HEK293T (cell line): ENCODE measurements around the gene ARHGDIG.

Experiments used
- BHLHE40 ChIP-seq: fragments of 450-650 bp; IDR thresholded peaks from 2 replicates; pipeline ENCODE4 v1.6.1; 2016; ENCODE audit warnings: mild to moderate bottlenecking, moderate library complexity, borderline replicate concordance
- CTBP1 ChIP-seq: fragments of 450-650 bp; IDR thresholded peaks from 2 replicates; pipeline ENCODE4 v1.6.1; 2016; ENCODE audit warnings: borderline replicate concordance
- ELF4 ChIP-seq: fragments of 450-650 bp; IDR thresholded peaks from 2 replicates; pipeline ENCODE4 v1.6.1; 2017; ENCODE audit warnings: antibody characterized with exemption
- FOXA1 ChIP-seq: fragments of 450-650 bp; IDR thresholded peaks from 2 replicates; pipeline ENCODE4 v1.6.1; 2016; ENCODE audit warnings: mild to moderate bottlenecking
- FOXK2 ChIP-seq: fragments of 450-650 bp; IDR thresholded peaks from 2 replicates; pipeline ENCODE4 v1.6.1; 2016; ENCODE audit warnings: mild to moderate bottlenecking
- FOXM1 ChIP-seq: fragments of 450-650 bp; IDR thresholded peaks from 2 replicates; pipeline ENCODE4 v1.6.1; 2017; ENCODE audit warnings: mild to moderate bottlenecking, borderline replicate concordance
- HDGF ChIP-seq: fragments of 450-650 bp; IDR thresholded peaks from 2 replicates; pipeline ENCODE4 v1.6.1; 2017; ENCODE audit warnings: antibody characterized with exemption, borderline replicate concordance
- NFRKB ChIP-seq: fragments of 450-650 bp; IDR thresholded peaks from 2 replicates; pipeline ENCODE4 v1.6.1; 2016; ENCODE audit warnings: mild to moderate bottlenecking, moderate library complexity
- SP1 ChIP-seq: fragments of 450-650 bp; IDR thresholded peaks from 2 replicates; pipeline ENCODE4 v1.6.1; 2017
- SUZ12 ChIP-seq: fragments of 450-650 bp; IDR thresholded peaks from 2 replicates; pipeline ENCODE4 v1.6.1; 2016; ENCODE audit warnings: mild to moderate bottlenecking

DNA sequence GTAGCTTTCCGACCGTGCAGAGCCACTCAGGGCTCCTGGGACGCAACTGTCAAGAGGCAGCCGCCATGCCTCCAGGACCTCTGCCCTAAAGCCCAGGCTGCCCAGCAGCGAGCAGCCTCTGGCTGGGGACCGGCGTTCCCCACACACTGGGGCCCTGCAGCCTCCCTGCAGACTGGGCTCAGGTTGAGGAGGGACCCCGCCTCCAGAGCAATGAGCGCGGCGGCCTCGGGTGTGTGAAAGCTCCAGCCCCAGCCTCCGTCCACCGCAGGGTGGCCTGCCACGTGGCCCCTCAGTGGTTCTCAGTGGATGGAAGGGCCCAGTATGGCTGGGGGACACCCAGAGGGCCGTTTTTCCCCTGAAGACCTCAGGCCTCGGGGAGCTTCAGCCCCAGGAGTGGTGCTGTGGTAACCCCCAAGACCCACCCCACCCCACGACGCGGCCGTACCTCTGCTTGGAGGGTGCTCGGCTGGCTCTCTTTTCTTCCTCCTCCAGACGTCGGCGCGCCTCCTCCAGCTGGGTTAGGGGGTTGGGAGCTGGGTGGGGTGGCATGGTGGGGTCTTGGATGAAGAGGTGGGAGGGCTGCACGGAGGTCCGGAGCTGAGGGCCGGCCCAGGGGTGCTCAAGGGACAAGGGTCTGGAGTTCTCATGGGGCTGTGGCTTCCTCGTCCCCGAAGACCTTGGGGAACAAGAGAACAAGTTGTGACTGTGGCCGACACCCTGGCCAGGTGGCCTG lies 12.8 kb downstream of the ARHGDIG start:
- TF ChIP-seq SUZ12 (no peak), HDGF (no peak), FOXM1 (no peak), CTBP1 (no peak), BHLHE40 (no peak), SP1 (no peak), FOXK2 (no peak), ELF4 (no peak), FOXA1 (no peak), NFRKB (no peak)
